Measurements from ENCODE around the gene REEP6. TPM values are rescaled to one million over a fixed set of nuclear protein-coding genes. Genes with fewer than 3 reads are reported as not detected.

The REEP6 gene
- total and polyA plus RNA-seq, 2 of the 8 experiments (the other 6 are each of a cell fraction or from before 2014, with no cell fraction given), result 12.6 to 20.7 TPM

- TF ChIP-seq CHD7 (IDR thresholded peaks at IDR 0.05; ENCODE audit: insufficient replicate concordance, low read length) (no peak), RFX5 (IDR thresholded peaks at IDR 0.05; ENCODE audit: borderline replicate concordance, low read depth, low read length) (no peak), SAP30 (IDR thresholded peaks at IDR 0.05; ENCODE audit: insufficient read depth, insufficient replicate concordance, low read length) (no peak), YY1 (IDR thresholded peaks at IDR 0.05; ENCODE audit: low read depth, low read length) (no peak), CBX8 (IDR thresholded peaks at IDR 0.05; ENCODE audit: borderline replicate concordance, low read depth, low read length) (no peak), TBP (IDR thresholded peaks at IDR 0.05; ENCODE audit: low read depth, low read length) (no peak), RXRA (IDR thresholded peaks at IDR 0.05; ENCODE audit: insufficient read depth, low read depth, low read length) (no peak)
Measured at GRCh38 chr19:1531587-1531986, 40.6 kb downstream of the REEP6 start (continued).

Data from H1 (cell line).